HG03565 (cell line): ENCODE results near the gene ADGRD2.

Experiments
- ATAC-seq: cut with Tn5 transposase; IDR thresholded peaks from one replicate; pipeline ENCODE4 v1.9.1; 2021; ENCODE audit warnings: mild to moderate bottlenecking, moderate library complexity; ENCODE audit not compliant: unreplicated experiment

ADGRD2 gene

DNA sequence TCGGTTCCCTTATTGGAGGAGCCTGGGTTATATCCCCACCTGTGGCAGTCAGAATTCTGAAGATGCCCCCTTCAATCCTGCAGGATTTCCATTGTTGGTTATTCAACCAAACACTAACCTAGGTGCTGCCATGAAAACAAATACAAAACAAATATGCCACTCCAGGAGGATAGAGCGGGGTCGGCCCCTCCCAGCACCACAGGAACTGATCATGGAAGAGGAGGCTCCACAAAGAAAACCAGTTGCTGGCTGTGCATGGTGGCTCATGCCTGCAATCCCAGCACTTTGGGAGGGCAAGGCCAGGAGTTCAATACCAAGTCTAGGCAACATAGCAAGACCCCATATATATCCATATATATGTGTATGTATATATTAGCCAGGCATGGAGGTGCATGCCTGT, 13.2 kb upstream of the ADGRD2 start:
- ATAC-seq = no peak

DNA sequence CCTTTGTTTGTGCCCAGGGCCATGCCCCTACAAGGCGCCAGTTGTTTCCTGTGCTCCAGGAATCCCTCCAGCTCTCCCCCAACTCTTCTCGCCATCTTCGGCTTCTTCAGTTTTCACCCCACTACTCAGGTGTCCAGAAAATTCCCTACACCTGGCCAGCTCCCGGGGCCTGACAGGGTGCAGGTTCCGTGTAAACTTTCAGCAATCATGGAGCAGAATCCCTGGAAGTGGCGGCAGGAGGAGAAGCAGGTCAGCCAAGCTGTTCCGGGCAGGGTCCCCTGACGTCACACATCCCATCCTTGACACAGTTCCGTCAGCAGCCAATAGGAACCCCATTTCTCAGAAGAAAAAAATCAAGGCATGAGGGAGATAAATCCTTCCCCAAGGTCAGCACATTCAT, 12.2 kb upstream of the ADGRD2 start:
- ATAC-seq = no peak

DNA sequence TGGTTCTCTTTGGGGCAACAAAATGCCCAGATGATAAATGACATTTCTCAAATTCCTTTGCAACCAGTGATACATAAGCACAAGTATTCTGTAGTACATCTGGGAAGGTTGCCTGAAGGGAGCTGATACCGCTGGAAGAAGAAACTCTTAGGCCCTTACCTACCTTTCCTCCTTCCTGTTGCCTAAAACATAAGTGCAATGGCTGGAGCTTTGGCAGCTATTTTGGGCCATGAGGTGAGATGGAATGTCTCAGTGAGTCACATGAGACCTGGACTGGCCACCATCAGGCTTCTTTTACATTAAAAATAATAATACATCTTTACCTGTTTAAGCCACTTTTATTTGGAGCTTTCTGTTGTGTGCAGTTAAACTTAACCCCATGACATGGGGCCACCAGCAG, 11.2 kb upstream of the ADGRD2 start:
- no peak for ATAC-seq

DNA sequence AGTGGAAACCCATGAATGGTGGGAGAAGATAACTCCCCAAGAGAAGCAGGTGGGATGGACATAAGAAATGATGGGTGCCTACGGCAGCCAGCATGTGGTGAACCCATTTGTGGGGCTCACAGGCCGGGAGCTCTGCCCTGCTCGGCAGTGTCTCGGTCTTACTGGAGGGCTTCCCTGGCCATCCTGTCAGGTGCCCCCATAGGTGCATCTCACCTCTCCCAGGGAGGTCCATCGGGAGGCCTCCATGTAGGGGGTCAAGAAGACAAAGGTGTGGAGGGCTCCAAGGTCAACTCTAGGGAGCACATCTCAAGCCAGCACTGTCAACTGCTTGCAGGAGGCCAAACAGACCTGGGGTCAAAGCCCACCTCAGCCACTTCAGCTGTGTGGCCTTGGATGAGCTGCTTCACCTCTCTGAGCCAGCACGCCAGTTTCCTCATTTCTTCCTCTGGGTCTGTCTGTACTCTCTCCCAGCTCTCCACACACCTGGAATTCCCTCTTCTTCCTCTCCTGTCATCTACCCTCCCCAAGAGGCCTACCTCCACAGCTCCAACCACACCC, 10.5 kb upstream of the ADGRD2 start:
- no peak for ATAC-seq

DNA sequence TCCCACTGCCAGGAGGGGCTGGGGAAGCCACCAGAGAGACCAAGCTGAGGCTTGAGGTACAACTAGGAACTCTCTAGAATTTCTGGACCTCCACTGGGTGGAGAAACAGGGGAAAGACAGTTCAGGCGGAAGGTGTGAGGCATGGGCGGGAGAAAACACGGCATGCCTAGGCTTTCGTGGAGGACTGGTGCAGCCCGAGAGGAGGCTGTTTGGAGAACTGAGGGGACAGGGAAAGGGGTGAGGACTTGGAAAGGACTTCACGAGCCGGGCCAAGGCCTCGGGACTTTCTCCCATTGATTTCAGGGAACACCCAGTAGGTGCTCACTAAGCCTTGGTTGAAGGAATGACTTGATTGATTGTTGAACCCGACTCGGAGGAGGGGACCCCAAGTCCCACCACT, 9.5 kb upstream of the ADGRD2 start:
- ATAC-seq = no peak

DNA sequence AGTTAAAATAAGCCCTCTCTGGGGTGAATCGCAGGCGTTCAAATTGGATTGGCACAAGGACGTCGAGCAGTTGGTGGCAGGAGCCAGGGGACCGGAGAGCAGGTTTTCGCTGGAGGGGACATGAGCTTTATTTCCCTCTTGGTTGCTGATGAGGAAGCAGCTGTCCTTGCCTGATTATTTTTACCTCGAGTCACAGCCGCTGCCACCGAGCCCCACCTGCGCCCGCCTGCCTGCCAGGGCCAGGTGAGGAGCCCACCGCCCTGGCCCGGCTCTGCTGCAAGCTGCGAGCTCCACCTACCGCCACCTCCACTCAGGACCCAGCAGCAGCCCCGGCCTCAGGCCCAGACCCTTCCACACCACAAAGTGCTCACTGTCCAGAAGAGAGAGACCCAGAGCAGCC, 9.0 kb upstream of the ADGRD2 start:
- no peak for ATAC-seq

DNA sequence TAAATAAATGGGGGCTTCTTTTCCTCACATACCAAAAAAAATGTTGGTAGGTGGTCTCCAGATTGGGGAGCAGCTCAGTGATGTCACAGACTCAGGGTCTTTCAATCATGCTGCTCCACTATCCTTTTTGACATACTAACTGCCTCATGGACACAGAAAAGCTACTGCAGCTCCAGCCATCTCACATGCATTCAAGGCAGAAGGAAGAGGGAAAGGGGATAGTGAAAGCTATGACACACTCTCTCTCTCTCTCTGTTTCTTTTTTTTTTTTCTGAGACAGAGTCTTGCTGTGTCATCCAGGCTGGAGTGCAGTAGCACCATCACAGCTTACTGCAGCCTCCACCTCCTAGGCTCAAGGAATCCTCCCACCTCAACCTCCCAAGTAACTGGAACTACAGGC, 7.9 kb upstream of the ADGRD2 start:
- no peak for ATAC-seq

DNA sequence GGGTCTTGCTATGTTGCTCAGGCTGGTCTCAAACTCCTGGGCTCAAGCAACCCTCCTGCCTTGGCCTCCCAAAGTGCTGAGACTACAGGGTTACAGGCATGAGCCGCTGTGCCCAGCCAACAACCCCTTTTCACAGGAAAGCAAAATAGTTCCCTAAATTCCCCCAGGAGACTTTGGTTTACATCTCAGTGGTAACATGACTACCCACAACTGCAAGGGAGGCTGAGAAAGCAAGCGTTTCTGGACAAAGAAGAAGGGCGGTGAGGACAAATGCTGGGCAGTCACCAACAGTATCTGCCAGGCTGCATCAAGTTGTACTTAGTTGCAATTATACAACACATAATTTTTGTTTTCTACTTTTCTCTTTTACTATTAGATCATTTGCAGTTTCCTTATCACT, 7.4 kb upstream of the ADGRD2 start:
- ATAC-seq = no peak

DNA sequence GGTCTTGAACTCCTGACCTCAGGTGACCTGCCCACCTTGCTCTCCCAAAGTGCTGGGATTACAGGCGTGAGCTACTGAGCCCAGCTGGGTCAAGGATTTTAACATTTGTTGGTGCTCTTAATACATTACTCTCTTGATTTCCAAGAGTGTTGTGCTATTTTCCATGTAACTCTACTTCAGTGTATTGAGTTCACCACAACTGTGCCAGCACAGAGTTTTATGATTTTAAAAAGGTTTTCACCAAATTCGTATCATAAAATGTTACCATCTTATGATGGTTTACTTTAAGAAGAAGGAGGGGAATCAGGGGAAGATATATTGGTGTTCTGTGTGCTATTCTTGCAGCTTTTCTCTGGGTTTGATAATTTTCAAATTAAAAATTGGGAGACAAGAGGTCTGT, 6.6 kb upstream of the ADGRD2 start:
- no peak for ATAC-seq

DNA sequence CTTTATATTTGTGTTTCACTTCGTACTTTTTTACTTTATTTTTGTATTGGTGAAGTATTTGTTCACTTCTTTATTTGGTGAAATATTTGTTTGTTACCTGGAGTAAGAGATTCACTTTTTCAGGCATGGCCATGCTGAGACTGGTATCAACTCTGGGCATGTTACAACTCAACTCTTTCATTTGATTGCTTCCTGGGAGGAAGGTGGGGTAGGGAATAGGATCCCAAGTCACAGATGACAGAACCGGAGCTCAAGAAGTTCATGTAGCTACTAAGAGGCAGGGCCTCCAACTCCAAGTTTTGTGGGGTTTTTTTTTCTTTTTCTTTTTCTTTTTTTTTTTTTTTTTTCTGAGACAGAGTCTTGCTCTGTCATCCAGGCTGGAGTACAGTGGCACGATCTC, 6.1 kb upstream of the ADGRD2 start:
- ATAC-seq = no peak

DNA sequence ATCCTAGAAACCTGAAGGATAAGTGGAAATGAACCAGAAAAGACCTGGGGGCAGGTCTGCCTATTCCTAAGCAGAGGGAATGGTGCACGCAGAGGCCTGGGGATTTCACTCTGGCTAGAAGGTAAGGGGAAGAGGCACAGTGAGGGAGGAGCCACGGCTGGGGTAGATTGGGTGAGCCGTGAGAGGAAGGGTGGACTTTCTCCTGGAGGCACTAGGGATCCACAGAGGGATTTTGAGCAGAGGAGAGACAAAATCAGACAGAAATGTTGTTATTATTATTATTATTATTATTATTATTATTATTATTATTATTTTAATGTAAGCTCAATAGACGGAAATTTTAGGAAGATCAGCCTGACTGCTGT, 3.0 kb upstream of the ADGRD2 start:
- ATAC-seq = no peak

DNA sequence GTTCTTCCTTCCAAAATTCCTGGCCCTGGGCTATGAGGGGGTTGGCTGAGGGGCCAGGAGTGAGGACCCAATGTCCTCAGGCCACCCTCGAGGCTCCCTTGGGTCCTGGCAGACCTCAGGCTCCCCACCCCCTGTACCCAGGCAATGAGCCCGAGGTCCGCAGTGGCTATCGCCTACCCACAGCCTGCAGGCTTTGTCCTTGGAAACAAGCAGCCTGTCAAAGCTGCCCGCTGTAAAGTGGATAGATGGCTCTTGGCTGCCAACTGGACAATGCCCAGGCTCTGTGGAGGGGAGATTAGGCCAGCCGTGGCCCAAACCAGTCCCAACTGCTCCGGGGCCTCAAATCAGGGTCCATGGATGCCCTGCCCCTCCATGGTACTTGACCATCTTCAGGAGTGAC, 2.2 kb upstream of the ADGRD2 start:
- no peak for ATAC-seq

DNA sequence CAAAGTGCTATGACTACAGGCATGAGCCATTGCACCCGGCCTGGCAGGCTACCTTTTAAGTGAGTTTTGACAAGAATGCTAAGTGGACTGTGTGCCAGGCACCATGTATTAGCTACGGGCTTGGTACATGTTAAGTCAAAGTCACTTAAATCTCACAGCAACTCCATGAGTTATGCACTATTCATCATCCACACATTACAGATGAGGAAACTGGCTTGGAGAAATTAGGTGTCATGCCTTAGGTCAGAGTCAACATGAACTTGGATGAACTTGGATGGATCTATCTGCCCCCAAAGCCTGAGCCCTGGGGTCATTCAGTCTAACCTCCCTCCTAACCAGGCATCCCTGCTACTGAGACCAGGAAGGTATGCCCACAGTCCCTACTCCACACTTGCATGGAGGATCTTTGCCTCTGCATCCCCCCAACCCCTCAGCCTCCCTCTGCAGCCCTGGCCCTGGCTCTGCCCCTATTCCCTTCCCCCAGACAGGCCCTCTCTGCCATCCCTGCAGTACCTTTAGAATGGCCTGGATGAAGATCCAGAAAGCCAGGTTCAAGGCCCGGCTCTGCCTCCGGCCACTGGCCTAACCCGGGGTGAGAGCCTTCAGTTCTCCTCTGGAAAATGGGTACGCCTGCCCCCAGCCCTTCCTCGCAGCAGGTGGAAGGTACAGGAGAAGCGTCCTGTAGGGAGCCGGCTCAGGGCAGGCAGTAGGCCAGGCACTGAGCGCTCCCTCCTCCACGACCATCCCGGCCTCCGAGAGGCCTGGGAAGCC, 685 bp upstream of the ADGRD2 start:
- ATAC-seq = no peak

DNA sequence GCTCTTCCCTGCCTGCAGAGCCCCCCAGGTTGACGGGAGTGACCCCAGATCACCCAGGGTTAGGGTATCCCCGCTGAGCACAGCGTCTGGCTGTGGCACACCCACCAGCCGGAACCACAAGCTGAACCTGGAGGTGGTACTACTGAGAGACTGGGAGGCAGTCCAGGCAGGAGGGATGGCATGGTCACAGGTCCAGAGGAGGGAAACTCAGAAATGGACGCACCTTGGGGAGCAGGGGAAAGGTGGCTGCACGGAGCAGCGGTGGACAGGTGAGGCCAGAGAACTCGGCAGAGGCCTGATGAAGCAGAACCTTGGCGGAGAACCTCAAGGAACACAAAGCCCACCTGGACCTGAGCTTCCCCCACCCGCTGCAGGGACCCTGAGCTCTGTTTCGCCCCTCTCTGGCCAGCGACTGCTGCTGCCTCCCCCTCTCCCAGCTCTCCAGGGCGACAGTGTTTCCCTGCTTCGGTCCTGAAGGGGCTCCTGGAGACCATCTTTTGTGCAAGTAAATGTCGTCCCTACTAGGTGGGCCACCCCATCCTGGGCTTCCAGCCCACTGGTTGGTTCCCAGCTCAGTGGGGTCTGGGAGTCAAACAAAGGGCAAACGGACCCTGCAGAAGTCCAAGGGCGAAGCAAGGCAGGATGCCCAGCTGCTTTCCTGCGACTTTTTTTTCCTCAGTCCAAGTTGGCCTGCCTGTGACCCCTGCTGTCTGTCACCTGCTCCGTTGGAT, 845 bp downstream of the ADGRD2 start:
- ATAC-seq = no peak

DNA sequence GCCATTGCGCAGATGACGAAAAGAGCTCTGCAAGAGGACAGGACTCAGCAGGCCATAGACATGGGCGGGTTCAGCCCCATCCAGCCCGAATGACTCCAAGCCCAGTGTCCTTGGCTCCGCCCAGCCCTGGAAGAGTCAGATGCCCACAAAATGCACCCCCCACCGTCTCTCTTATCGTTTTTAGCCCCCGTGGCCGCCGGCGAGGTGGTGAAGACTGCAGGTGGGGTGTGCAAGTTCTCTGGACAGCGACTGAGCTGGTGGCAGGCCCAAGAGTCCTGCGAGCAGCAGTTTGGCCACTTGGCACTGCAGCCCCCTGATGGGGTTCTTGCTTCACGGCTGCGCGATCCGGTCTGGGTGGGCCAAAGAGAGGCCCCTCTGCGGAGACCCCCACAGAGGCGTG, 2.1 kb downstream of the ADGRD2 start:
- no peak for ATAC-seq

DNA sequence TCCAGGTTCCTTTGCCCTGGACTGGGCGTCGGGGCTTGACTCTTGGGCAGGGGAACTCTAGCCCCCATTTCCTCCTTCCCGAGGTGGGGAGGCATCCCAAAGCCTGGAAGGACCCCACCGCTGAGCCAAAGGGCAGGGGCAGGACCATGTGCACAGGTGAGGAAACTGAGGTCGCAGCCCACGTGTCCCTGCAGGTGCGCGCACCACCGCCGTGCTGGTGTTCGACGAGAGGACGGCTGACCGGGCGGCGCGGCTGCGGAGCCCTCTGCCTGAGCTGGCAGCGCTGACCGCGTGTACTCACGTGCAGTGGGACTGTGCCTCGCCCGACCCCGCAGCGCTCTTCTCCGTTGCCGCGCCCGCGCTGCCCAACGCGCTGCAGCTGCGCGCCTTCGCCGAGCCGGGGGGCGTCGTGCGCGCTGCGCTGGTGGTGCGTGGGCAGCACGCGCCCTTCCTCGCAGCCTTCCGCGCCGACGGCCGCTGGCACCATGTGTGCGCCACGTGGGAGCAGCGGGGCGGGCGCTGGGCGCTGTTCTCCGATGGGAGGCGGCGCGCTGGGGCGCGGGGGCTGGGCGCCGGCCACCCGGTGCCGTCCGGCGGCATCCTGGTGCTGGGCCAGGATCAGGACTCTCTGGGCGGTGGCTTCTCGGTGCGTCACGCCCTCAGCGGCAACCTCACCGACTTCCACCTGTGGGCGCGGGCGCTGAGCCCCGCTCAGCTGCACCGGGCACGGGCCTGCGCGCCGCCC, 2.8 kb downstream of the ADGRD2 start:
- no peak for ATAC-seq

DNA sequence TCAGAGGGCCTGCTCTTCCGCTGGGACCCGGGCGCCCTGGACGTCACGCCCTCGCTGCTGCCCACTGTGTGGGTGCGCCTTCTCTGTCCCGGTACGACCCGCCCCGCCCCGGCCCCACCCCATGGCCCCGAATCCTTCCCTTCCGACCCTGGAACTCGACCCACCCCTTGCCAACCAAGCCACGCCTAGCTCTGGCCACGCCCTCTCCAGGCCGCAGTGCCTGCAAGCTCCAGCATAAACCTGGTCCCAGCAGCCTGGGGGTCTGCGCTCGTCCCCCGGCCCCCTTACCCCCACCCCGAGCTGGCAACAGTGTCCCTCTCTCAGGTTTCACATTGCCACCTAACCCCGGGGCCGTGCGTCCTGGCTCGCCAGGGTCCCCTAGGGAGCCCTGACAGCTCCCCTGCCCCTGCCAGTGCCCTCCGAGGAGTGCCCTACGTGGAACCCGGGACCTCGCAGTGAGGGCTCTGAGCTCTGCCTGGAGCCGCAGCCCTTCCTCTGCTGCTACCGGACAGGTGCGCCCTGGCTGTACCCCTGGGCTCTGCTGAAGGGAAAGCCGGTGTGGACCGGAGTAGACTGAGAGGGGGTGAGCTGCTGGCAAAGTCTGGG, 3.4 kb downstream of the ADGRD2 start:
- no peak for ATAC-seq

DNA sequence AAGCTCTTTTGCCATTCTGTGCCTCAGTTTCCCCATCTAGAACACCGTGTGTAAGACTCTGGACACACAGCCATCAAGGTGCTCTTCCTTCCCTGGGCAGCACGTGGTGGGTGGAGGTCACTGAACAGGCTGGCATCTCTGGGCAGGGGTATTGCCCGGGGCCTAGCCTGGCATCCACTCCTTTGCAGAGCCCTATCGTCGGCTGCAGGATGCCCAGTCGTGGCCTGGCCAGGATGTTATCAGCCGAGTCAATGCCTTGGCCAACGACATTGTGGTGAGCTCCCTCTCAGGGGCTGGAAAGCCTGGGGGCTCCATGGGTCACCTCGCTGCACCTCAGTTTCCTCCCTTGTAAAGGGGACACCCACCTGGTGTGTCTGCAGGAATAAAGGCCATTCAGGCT, 4.0 kb downstream of the ADGRD2 start:
- ATAC-seq = no peak

DNA sequence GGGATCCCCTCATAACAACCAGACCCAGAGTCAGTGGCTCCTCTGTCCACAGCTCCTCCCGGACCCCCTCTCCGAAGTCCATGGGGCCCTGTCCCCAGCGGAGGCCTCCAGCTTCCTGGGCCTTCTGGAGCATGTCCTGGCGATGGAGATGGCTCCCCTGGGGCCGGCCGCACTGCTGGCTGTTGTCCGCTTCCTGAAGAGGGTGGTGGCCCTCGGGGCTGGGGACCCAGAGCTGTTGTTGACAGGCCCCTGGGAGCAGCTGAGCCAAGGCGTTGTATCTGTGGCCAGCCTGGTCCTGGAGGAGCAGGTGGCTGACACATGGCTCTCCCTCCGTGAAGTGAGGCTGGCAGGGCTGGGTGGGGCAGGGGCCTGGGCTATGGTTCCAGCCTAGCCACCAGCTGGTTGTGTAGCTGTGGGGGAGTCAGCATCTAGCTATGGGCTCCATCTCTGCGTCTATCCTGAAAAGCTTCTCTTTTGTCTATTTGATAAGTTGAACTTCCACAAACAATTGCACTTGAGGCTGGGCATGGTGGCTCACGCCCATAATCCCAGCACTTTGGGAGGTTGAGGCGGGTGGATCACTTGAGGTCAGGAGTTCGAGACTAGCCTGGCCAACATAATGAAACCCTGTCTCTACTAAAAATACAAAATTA, 4.7 kb downstream of the ADGRD2 start:
- ATAC-seq = no peak

DNA sequence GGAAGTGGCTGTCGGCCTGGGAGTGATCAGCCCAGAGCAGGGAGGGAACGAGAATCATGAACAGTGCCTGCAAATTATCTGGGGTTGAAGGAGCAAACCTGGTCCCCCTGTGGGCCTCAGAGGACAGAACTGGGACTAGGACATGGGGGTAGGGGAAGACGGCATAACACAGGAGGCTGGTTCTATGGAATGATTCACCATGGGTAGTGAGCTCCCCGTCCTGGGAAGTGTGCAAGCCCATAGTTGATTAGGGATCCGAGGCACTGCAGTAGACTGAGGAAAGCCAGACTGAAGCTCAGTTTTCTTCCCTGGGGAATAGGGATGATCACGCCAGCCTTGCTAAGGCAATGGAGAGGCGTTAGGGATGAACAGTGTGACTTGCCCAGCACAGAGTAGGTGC, 5.6 kb downstream of the ADGRD2 start:
- ATAC-seq = no peak
